Activated gamma-delta T cell treated with anti-CD3 and anti-CD28 coated beads, Interleukin-2, amount 50 U/mL, for 16 hours (primary cell): ENCODE results near the gene IPPK.
"Not testable (repeated sequence)": the region's sequence is repeated elsewhere in the genome, so short reads cannot be mapped to it uniquely, and the experiment has no call there.

Source experiments
- DNase-seq: peaks from one replicate; pipeline ENCODE4 v3.0.0-alpha.2; 2020; ENCODE audit warnings: low read depth

IPPK gene

GRCh38 chr9:92637326-92637725 is 32.6 kb downstream of the IPPK start:
- no peak for DNase-seq

- DNase-seq, result no peak
Measured at GRCh38 chr9:92636627-92637026, 33.3 kb downstream of the IPPK start.

GRCh38 chr9:92635760-92636159 is 34.2 kb downstream of the IPPK start:
- no peak for DNase-seq

- DNase-seq, result peak; percentile 29
Measured at GRCh38 chr9:92634712-92635605, 35.0 kb downstream of the IPPK start.

GRCh38 chr9:92633614-92634278 is 36.2 kb downstream of the IPPK start:
- DNase-seq, result no peak

- no peak for DNase-seq
Measured at GRCh38 chr9:92632641-92633040, 37.3 kb downstream of the IPPK start.

- no peak for DNase-seq
Measured at GRCh38 chr9:92631452-92632343, 38.2 kb downstream of the IPPK start.

GRCh38 chr9:92627651-92628050 is 42.3 kb downstream of the IPPK start:
- DNase-seq, result no peak

- DNase-seq, result no peak
Measured at GRCh38 chr9:92626484-92626883, 43.4 kb downstream of the IPPK start.

GRCh38 chr9:92623936-92624335 is 46.0 kb downstream of the IPPK start:
- DNase-seq, result not testable (repeated sequence)

- no peak for DNase-seq
Measured at GRCh38 chr9:92620845-92621244, 49.1 kb downstream of the IPPK start.

GRCh38 chr9:92619601-92620300 is 50.2 kb downstream of the IPPK start:
- DNase-seq, result no peak

GRCh38 chr9:92618633-92619225 is 51.2 kb downstream of the IPPK start:
- DNase-seq, result no peak

GRCh38 chr9:92617951-92618510 is 51.9 kb downstream of the IPPK start:
- DNase-seq, result no peak

- no peak for DNase-seq
Measured at GRCh38 chr9:92617195-92617813, 52.6 kb downstream of the IPPK start.

GRCh38 chr9:92616655-92617111 is 53.2 kb downstream of the IPPK start:
- no peak for DNase-seq

GRCh38 chr9:92616199-92616641 is 53.7 kb downstream of the IPPK start:
- DNase-seq, result no peak

- no peak for DNase-seq
Measured at GRCh38 chr9:92615790-92616189, 54.1 kb downstream of the IPPK start.

GRCh38 chr9:92614763-92615461 is 55.0 kb downstream of the IPPK start:
- DNase-seq, result no peak

- DNase-seq, result no peak
Measured at GRCh38 chr9:92614123-92614510, 55.8 kb downstream of the IPPK start.
